Activated T-cell treated with anti-CD3 and anti-CD28 coated beads, Interleukin-2, amount 50 U/mL, for 72 hours (primary cell): ENCODE data around the gene GRWD1. TPM values are rescaled to one million over a fixed set of nuclear protein-coding genes. Genes with fewer than 3 reads are reported as not detected.

ENCODE experiments used
- ATAC-seq, 2 donors: fragments of 150-1000 bp; cut with Tn5 transposase; replicated peaks in 1 of 2; 2 replicates each; pipeline ENCODE4 v1.10.0; 2021; ENCODE audit warnings: moderate library complexity in 2 of 2, mild to moderate bottlenecking in 1 of 2
- DNase-seq, 2 donors: peaks; one replicate each; pipeline ENCODE4 v3.0.0; 2021 to 2022; ENCODE audit warnings: mixed read lengths in 1 of 2
- H3K27ac Mint-ChIP-seq: one replicate; pipeline ENCODE4 v1.8.0; 2022; ENCODE audit warnings: mild to moderate bottlenecking, moderate library complexity, mixed read lengths
- H3K27me3 Mint-ChIP-seq: one replicate; pipeline ENCODE4 v1.8.0; 2022; ENCODE audit warnings: low read depth, mixed read lengths
- H3K36me3 Mint-ChIP-seq, 2 donors: one replicate each; pipeline ENCODE4 v1.8.0; 2022; ENCODE audit warnings: mixed read lengths in 2 of 2, mild to moderate bottlenecking in 1 of 2; ENCODE audit not compliant: insufficient read depth in 2 of 2
- H3K4me1 Mint-ChIP-seq: one replicate; pipeline ENCODE4 v1.8.0; 2022; ENCODE audit warnings: low read depth, mixed read lengths
- H3K4me3 Mint-ChIP-seq, 2 donors: one replicate each; pipeline ENCODE4 v1.8.0; 2022; ENCODE audit warnings: mild to moderate bottlenecking in 2 of 2, mixed read lengths in 2 of 2, moderate library complexity in 2 of 2
- H3K9me3 Mint-ChIP-seq, 2 donors: one replicate each; pipeline ENCODE4 v1.8.0; 2022; ENCODE audit warnings: mixed read lengths in 2 of 2
- total RNA-seq, 2 donors: library from RNA; stranded (reverse); gene quantifications; one replicate each; pipeline ENCODE4 v1.2.3, GENCODE V29; 2022

GRWD1 gene
- total RNA-seq, 2 donors from 2014 or later: 27.0 to 38.2 TPM

DNA sequence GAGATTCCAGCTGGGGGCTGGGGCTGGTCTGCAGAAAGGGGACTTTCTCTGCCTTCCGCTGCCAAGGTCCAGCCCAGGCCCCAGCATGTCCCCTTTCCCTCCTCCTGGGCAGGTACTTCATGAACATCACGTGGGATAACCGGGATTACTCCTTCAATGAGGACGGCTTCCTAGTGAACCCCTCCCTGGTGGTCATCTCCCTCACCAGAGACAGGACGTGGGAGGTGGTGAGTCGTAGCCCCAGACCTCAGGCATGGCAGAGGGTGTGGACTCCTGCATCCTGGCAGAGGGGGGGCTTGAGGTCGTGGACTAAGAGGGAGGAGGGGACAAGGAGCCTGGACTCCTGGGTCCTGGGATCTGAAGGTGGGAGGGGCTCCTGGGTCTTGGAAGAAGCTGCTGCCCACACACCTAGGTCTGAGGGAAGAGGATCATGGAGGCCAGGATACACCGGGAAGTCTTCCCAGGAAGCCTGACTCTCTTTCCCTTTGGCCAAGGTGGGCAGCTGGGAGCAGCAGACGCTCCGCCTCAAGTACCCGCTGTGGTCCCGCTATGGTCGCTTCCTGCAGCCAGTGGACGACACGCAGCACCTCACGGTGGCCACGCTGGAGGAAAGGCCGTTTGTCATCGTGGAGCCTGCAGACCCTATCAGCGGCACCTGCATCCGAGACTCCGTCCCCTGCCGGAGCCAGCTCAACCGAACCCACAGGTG lies 31.8 kb upstream of the GRWD1 start:
- Mint-ChIP-seq H3K9me3 (no peaks in the 10 kb centered on the region), H3K27ac (no peak overlapping the region), H3K36me3 (no peaks in the 10 kb centered on the region), H3K27me3 (peaks cover 15% of the 10 kb centered on the region), H3K4me1 (peaks cover 30% of the 10 kb centered on the region), H3K4me3 (peak overlapping the region; percentile 80 to 87)
- DNase-seq (no peak), ATAC-seq (no peak)

DNA sequence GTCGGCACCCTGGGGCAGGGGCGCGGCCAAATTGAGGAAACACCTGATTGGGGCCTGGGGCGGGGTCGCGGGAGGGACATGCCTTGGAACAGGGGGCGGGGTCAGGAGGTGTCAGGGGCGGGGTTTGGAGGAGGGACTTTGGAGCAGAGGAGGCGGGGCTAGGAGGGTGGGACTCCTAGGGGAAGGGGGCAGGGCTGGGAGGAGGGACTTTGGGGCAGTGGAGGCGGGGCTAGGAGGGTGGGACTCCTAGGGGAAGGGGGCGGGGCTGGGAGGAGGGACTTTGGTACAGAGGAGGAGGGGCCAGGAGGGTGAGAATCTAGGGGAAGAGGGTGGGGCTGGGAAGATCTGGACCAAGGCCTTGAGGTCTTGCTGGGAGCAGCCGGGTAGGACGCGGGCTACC lies 30.4 kb upstream of the GRWD1 start:
- Mint-ChIP-seq H3K27me3 (peaks cover 15% of the 10 kb centered on the region), H3K4me1 (peaks cover 36% of the 10 kb centered on the region), H3K9me3 (no peaks in the 10 kb centered on the region), H3K27ac (no peak overlapping the region), H3K4me3 (peak overlapping the region; percentile 80 to 87), H3K36me3 (no peaks in the 10 kb centered on the region)
- DNase-seq (peak; percentile 83 to 84), ATAC-seq (peak; percentile 58 to 65)

DNA sequence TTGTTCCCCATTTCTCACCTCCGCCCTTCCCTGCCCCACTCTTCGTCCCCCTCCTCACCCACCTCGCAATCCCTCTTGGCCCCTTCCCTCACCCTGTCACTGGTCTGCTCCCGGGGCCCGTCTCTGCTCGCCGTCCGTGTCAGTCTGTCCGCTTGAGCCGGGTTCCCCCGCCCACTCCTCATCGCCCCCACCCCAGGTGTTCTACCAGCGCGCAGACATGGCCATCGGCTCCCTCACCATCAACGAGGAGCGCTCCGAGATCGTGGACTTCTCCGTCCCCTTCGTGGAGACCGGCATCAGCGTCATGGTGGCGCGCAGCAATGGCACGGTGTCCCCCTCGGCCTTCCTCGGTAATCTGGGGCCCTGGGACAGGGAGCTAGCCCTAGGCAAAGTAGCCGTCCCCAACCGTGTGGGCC lies 30.0 kb upstream of the GRWD1 start:
- Mint-ChIP-seq H3K36me3 (no peaks in the 10 kb centered on the region), H3K27me3 (peaks cover 15% of the 10 kb centered on the region), H3K27ac (no peak overlapping the region), H3K4me3 (peak overlapping the region; percentile 80 to 87), H3K9me3 (no peaks in the 10 kb centered on the region), H3K4me1 (peaks cover 36% of the 10 kb centered on the region)
- DNase-seq: no peak
- ATAC-seq: no peak

DNA sequence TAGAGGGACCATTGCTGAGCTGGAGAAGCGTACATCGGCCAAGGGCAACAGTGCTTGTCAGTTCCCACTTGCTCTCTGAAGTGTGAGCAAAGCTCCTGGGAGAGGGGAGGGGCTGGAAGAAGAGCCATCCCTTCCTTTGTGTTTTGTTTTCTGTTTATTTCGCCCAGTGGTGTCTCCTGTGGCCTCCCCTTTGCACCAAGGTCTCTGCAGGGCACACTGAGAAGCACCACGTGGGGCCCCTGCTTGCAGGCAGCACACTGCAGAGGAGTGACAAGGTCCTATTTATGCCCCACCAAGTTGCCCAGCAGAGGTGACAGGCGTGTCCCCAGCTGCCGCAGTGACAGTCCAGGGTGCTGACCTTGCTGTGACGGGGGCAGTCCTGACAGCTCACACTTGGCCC lies 28.4 kb upstream of the GRWD1 start:
- DNase-seq (no peak), ATAC-seq (no peak)
- no peak overlapping the region for H3K4me3 Mint-ChIP-seq
- peaks cover 15% of the 10 kb centered on the region for H3K27me3 Mint-ChIP-seq
- no peak overlapping the region for H3K27ac Mint-ChIP-seq
- no peaks in the 10 kb centered on the region for H3K9me3 Mint-ChIP-seq
- H3K4me1 Mint-ChIP-seq: peaks cover 36% of the 10 kb centered on the region
- no peaks in the 10 kb centered on the region for H3K36me3 Mint-ChIP-seq

DNA sequence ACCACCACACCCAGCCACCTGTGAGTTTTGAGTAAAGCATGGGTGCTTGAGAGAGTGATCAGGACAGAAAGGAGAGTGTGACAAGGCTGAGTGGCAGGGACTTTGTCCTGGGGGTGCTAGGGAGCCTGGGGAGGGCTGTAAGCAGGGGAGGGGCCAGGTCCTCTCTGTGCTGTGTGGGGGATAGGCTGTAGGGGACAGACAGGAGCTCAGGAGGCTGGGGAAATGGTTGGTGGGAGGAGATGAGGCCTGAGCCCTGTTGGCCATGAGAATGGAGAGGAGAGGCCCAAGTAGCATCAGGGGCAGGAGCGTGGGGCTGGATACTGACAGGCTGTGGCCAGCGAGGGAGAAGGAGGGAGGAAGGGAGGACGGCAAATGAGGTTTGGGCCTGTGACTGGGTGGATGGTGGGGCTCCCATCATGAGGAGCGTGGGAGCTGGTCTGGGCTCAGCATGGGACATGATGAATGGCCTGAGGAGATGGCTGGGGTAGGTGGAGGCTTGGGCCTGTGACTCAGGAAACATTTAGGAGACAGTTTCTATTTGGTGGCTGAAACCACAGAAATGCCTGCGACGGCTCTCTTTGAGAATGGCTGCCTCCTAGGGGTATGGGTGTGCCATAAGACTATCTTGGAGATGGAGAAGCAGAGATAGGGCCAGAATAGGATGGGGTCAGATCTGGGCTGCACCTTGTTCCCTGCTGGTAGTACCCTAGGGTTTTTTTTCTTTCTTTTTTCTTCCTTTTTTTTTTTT lies 27.3 kb upstream of the GRWD1 start:
- H3K9me3 Mint-ChIP-seq: no peaks in the 10 kb centered on the region

GRCh38 chr19:48419158-48419920 lies 26.4 kb upstream of the GRWD1 start:
- Mint-ChIP-seq H3K27me3 (peaks cover 15% of the 10 kb centered on the region), H3K4me3 (peak overlapping the region; percentile 80), H3K9me3 (no peaks in the 10 kb centered on the region), H3K4me1 (peaks cover 36% of the 10 kb centered on the region), H3K36me3 (no peaks in the 10 kb centered on the region), H3K27ac (peak overlapping the region; percentile 78)
- ATAC-seq: peak; percentile 81 to 85
- peak; percentile 83 to 89 for DNase-seq

More for the DNA sequence above, 27.3 kb upstream of the GRWD1 start:
- H3K36me3 Mint-ChIP-seq: no peaks in the 10 kb centered on the region
- H3K4me3 Mint-ChIP-seq: peak overlapping the region; percentile 80
- ATAC-seq: peak; percentile 27 to 42
- H3K27me3 Mint-ChIP-seq: peaks cover 15% of the 10 kb centered on the region
- peak in 1 of 2 donors; percentile 40 for DNase-seq
- peak overlapping the region; percentile 78 for H3K27ac Mint-ChIP-seq
- H3K4me1 Mint-ChIP-seq: peaks cover 36% of the 10 kb centered on the region

DNA sequence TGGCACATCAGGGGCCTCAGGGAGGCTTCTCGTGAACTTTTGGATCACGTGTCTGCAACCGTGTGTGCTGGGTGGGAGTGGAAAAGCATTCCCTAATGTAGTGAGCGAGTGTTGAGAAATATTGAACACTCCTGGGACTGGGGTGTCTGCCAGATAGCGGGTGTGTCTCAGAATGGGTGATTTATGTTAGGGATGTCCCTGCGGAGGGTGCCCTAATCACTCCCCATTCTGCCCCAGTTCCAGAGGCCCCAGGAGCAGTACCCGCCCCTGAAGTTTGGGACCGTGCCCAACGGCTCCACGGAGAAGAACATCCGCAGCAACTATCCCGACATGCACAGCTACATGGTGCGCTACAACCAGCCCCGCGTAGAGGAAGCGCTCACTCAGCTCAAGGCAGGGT lies 24.2 kb upstream of the GRWD1 start:
- no peak for ATAC-seq
- Mint-ChIP-seq H3K27ac (no peak overlapping the region), H3K36me3 (no peaks in the 10 kb centered on the region), H3K4me3 (no peak overlapping the region), H3K27me3 (peaks cover 2% of the 10 kb centered on the region), H3K4me1 (peaks cover 26% of the 10 kb centered on the region), H3K9me3 (no peaks in the 10 kb centered on the region)
- no peak for DNase-seq

GRCh38 chr19:48424694-48425219 lies 21.0 kb upstream of the GRWD1 start:
- Mint-ChIP-seq H3K27me3 (no peaks in the 10 kb centered on the region), H3K4me3 (peak overlapping the region in 1 of 2 donors; percentile 71), H3K27ac (no peak overlapping the region), H3K4me1 (peaks cover 8% of the 10 kb centered on the region), H3K36me3 (no peaks in the 10 kb centered on the region), H3K9me3 (no peaks in the 10 kb centered on the region)
- ATAC-seq (peak in 1 of 2 donors; percentile 30), DNase-seq (no peak)

GRCh38 chr19:48428670-48429069 lies 17.1 kb upstream of the GRWD1 start:
- no peak overlapping the region for H3K27ac Mint-ChIP-seq
- peaks cover 8% of the 10 kb centered on the region for H3K4me1 Mint-ChIP-seq
- H3K4me3 Mint-ChIP-seq: no peak overlapping the region
- DNase-seq: no peak
- no peaks in the 10 kb centered on the region for H3K36me3 Mint-ChIP-seq
- H3K9me3 Mint-ChIP-seq: no peaks in the 10 kb centered on the region
- ATAC-seq: no peak
- H3K27me3 Mint-ChIP-seq: no peaks in the 10 kb centered on the region

DNA sequence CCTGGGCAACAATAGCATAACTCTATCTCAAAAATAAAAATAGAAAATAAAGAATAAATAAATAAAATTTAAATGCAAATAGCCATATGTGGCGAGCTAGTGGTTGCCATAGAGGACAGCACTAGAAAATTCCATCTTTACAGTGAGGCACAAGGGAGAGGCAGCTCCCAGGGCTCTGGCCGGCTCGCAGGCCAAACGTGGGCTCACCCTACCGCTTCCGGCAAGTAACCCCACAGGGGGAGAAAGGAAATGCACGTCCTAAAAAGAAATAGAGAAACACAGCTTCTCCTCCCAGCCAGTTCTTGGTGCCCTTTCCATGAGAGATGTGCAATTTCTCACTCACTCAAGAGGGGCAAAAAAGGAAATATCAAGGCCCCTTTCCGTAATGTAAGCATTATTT lies 12.4 kb upstream of the GRWD1 start:
- no peak overlapping the region for H3K27ac Mint-ChIP-seq
- DNase-seq: no peak
- H3K36me3 Mint-ChIP-seq: no peaks in the 10 kb centered on the region
- no peaks in the 10 kb centered on the region for H3K27me3 Mint-ChIP-seq
- no peak overlapping the region for H3K4me3 Mint-ChIP-seq
- H3K9me3 Mint-ChIP-seq: no peaks in the 10 kb centered on the region
- ATAC-seq: no peak
- H3K4me1 Mint-ChIP-seq: no peaks in the 10 kb centered on the region

- no peaks in the 10 kb centered on the region for H3K9me3 Mint-ChIP-seq
- H3K27ac Mint-ChIP-seq: no peak overlapping the region
- H3K27me3 Mint-ChIP-seq: peaks cover 8% of the 10 kb centered on the region
- ATAC-seq (no peak), DNase-seq (no peak)
- no peaks in the 10 kb centered on the region for H3K4me1 Mint-ChIP-seq
- peaks cover 0 to 2% of the 10 kb centered on the region in 2 donors for H3K36me3 Mint-ChIP-seq
- no peak overlapping the region for H3K4me3 Mint-ChIP-seq
Measured at GRCh38 chr19:48436586-48436985, 9.2 kb upstream of the GRWD1 start.

- peaks cover 27% of the 10 kb centered on the region for H3K27me3 Mint-ChIP-seq
- no peak for ATAC-seq
- no peak for DNase-seq
- peaks cover 25% of the 10 kb centered on the region for H3K4me1 Mint-ChIP-seq
- peaks cover 2 to 8% of the 10 kb centered on the region in 2 donors for H3K36me3 Mint-ChIP-seq
- no peaks in the 10 kb centered on the region for H3K9me3 Mint-ChIP-seq
- no peak overlapping the region for H3K27ac Mint-ChIP-seq
- H3K4me3 Mint-ChIP-seq: peak overlapping the region in 1 of 2 donors; percentile 72
Measured at GRCh38 chr19:48441360-48442050, 4.3 kb upstream of the GRWD1 start.
